Measurements from ENCODE around the gene EPS8L1.

GRCh38 chr19:55095260-55096060 lies 19.8 kb downstream of the EPS8L1 start:
- TF ChIP-seq CTCF (conservative IDR thresholded peaks at IDR 0.05; ENCODE audit: low read depth, low read length) (no peak), POLR2A (IDR thresholded peaks at IDR 0.05; ENCODE audit: low read depth, low read length) (no peak), MAFK (IDR thresholded peaks at IDR 0.05; ENCODE audit: low read depth, low read length) (no peak), CEBPB (IDR thresholded peaks at IDR 0.05; ENCODE audit: low read depth, low read length) (no peak), RCOR1 (IDR thresholded peaks at IDR 0.05; ENCODE audit: insufficient replicate concordance, low read length) (no peak), RFX5 (IDR thresholded peaks at IDR 0.05; ENCODE audit: low read depth, low read length) (no peak), MXI1 (IDR thresholded peaks at IDR 0.05; ENCODE audit: borderline replicate concordance, low read depth, low read length) (no peak), ELK1 (IDR thresholded peaks at IDR 0.05; ENCODE audit: borderline replicate concordance, low read depth, low read length) (no peak)
